Measurements from ENCODE around the gene MPST. TPM values are rescaled to one million over a fixed set of nuclear protein-coding genes. Genes with fewer than 3 reads are reported as not detected.

MPST gene
- total RNA-seq, 4 donors from 2014 or later: 128 to 498 (median 394) TPM

DNA sequence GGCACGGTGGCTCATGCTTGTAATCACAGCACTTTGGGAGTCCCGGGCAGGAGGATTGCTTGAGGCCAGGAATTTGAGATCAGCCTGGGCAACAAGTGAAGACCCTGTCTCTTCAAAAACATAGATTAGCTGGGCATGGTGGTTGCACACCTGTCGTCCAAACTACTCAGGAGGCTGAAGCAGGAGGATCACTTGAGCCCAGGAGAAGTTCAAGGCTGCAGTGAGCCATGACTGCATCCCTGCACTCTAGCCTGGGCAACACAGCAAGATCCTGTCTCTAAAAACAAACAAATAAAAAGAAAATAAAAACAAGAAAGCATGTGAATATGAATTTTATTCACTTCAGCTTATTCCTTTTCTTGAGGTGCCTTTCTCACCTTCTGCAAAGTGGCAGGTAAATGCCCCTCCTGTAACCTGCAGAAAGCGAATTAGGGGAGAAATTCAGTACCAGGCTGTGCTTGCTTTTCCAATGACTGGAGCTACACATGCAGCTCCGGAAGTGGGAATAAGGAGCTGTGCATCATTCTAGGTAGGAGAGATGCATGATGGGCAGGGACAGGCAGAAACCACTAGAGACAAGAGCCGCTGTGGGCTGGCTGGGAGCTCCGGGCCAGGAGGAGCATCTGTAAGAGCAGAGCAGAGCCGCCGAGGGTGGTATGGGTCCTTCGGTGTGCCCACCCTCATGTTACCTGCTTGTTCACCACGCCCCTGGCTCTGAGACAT is 17.3 kb downstream of the MPST start:
- TF ChIP-seq, protein P1, sequence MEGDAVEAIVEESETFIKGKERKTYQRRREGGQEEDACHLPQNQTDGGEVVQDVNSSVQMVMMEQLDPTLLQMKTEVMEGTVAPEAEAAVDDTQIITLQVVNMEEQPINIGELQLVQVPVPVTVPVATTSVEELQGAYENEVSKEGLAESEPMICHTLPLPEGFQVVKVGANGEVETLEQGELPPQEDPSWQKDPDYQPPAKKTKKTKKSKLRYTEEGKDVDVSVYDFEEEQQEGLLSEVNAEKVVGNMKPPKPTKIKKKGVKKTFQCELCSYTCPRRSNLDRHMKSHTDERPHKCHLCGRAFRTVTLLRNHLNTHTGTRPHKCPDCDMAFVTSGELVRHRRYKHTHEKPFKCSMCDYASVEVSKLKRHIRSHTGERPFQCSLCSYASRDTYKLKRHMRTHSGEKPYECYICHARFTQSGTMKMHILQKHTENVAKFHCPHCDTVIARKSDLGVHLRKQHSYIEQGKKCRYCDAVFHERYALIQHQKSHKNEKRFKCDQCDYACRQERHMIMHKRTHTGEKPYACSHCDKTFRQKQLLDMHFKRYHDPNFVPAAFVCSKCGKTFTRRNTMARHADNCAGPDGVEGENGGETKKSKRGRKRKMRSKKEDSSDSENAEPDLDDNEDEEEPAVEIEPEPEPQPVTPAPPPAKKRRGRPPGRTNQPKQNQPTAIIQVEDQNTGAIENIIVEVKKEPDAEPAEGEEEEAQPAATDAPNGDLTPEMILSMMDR (IDR thresholded peaks at IDR 0.05): no peak
- TF ChIP-seq POLR2A (IDR thresholded peaks at IDR 0.05): no peak
- Histone ChIP-seq H3K36me3 (no peaks in the 10 kb centered on the region), H3K27ac (no peak overlapping the region), H3K27me3 (no peaks in the 10 kb centered on the region), H3K4me3 (no peak overlapping the region), H3K4me1 (peaks cover 0 to 21% (median 2%) of the 10 kb centered on the region in 4 donors), H3K9me3 (no peaks in the 10 kb centered on the region)
- no peak for DNase-seq

DNA sequence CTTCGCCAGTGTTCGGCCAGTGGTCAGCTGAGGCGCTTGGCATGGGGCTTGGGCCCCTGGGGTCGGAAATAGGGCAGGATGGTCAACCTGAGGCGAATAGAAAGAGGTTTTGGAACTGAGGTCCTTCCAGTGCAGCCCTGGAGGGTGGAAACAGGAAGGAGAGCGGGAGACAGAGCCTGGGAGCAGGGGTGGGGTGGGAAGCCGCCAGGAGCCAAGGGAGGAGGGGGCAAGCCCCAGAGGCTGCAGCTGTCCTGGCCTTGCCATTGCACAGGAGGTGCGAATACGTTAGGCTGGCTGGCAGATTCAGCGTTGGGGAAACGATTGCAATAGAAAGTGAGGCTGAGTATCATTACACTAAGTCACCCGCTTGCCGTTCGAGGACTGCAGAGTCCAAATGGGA is 18.1 kb downstream of the MPST start:
- peaks cover 0 to 20% (median 2%) of the 10 kb centered on the region in 4 donors for H3K4me1 ChIP-seq
- H3K36me3 ChIP-seq: no peaks in the 10 kb centered on the region
- no peak overlapping the region for H3K27ac ChIP-seq

GRCh38 chr22:37039466-37039865 is 19.9 kb downstream of the MPST start:
- H3K4me1 ChIP-seq: peaks cover 0 to 22% (median 0%) of the 10 kb centered on the region in 4 donors
- no peaks in the 10 kb centered on the region for H3K36me3 ChIP-seq
- no peak overlapping the region for H3K27ac ChIP-seq
- TF ChIP-seq POLR2A (IDR thresholded peaks at IDR 0.05): no peak
- TF ChIP-seq, protein P1 (IDR thresholded peaks at IDR 0.05): no peak
- H3K27me3 ChIP-seq: no peaks in the 10 kb centered on the region
- DNase-seq: no peak
- no peaks in the 10 kb centered on the region for H3K9me3 ChIP-seq
- H3K4me3 ChIP-seq: no peak overlapping the region

More for the DNA sequence above, 18.1 kb downstream of the MPST start:
- Histone ChIP-seq H3K27me3 (no peaks in the 10 kb centered on the region), H3K4me3 (no peak overlapping the region), H3K9me3 (no peaks in the 10 kb centered on the region)
- TF ChIP-seq, protein P1 (IDR thresholded peaks at IDR 0.05): no peak
- no peak for TF ChIP-seq POLR2A (IDR thresholded peaks at IDR 0.05)
- DNase-seq: no peak

- Histone ChIP-seq H3K9me3 (no peaks in the 10 kb centered on the region), H3K4me3 (peak overlapping the region in 1 of 4 donors; percentile 5), H3K4me1 (peaks cover 0 to 24% (median 0%) of the 10 kb centered on the region in 4 donors), H3K27me3 (no peaks in the 10 kb centered on the region), H3K27ac (peak overlapping the region in 3 of 4 donors; percentile 64 to 85 (median 82)), H3K36me3 (no peaks in the 10 kb centered on the region)
- TF ChIP-seq, protein P1 (IDR thresholded peaks at IDR 0.05): no peak
- peak in 1 of 2 donors; percentile 76 for TF ChIP-seq POLR2A (IDR thresholded peaks at IDR 0.05)
- no peak for DNase-seq
Observed at GRCh38 chr22:37043209-37043827, 23.8 kb downstream of the MPST start.

DNA sequence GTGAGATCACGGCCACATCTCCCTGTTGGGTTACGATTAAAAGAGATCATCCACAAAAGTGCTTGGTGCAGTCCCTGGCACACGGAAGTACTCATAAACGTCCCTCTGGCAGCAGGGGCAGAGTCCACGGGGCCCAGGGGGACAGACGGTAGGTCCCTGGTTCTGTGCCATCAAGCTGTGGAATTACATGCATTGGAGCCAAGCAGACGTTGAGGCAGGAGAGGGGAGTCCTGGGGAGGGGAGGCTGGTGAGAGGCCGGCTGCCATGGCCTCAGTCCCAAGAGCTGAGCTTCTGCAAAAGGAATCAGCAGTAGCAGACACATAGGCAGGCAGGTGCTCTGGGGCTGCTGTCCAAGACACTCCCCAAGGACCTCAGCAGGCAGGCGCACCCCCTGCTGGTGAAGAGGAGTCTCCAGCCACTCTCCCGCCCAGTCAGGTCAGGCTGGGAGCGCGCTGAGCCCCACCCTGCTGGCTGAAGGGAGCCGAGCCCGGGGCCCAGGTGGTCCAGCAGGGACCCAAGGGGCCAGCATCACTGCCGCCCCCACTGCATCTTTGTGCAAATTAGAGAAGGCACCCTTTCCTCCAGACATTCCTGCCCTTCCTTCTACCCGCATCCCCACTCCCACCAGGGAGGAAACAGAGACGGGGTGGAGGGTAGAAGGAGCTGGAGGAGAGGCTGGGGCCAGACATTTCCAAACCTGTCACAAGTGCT is 24.4 kb downstream of the MPST start:
- TF ChIP-seq POLR2A (IDR thresholded peaks at IDR 0.05): peak in 1 of 2 donors; percentile 29
- TF ChIP-seq, protein P1 (IDR thresholded peaks at IDR 0.05): peak; percentile 26 to 93 (median 80)
- no peak overlapping the region for H3K4me3 ChIP-seq
- peaks cover 0 to 24% (median 0%) of the 10 kb centered on the region in 4 donors for H3K4me1 ChIP-seq
- peak; percentile 65 to 91 (median 90) for DNase-seq
- H3K27ac ChIP-seq: peak overlapping the region in 3 of 4 donors; percentile 64 to 85 (median 82)
- no peaks in the 10 kb centered on the region for H3K36me3 ChIP-seq
- no peaks in the 10 kb centered on the region for H3K9me3 ChIP-seq
- H3K27me3 ChIP-seq: no peaks in the 10 kb centered on the region
